ENCODE results near the gene NFKBIL1. TPM values are rescaled to one million over a fixed set of nuclear protein-coding genes. Genes with fewer than 3 reads are reported as not detected.

NFKBIL1 gene
- total RNA-seq = 25.3 and 26.9 TPM in 2 replicates

DNA sequence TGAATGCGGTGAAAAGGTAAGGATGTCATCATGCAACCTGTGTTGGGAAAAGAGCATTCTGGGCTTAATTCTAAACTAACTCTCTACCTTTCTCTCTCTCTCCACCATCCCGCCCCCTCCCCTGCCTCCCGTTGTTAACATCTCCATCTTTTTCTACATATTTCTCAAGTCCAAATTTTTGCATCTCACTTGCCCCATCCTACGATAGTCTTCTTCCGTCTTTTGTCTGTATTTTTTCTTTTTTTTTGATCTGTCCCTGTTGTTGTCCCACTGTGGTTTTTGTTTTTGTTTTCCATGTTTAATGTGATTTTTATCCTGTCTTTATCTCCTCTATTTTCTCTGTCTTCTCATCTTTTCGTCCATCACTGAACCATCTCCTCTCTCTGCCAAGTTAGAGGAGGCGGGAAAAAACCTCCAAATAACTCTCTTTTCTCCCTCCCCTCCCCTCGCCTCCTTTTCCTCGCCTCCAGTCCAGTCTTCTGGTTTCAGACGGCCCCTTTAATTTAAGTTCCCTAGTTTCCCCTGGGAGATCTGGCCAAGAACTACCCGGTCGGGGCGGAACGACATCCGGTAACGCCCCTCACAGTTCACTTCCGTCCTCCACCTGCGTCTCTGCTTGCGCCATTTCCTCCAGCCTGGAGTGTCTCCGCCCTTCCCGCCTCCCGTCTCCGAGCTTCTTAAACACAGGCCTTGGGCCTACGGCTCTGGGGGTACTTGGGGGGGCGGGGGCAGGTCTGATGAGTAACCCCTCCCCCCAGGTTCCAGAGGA is at the start of gene NFKBIL1:
Gene NFKBIL1, plus strand, starts transcription at position 651 of the 769 bp plus-strand sequence. Its CDS starts 87 bp downstream, at position 738.

GRCh38 chr6:31528821-31529328 is 18.5 kb upstream of the NFKBIL1 start, which contains the start of gene MCCD1:
Gene MCCD1 (plus strand): TSS chr6:31528962. CDS start chr6:31529015, 53 bp downstream.

GRCh38 chr6:31541658-31542521 is 5.5 kb upstream of the NFKBIL1 start, which contains the start of gene DDX39B:
Gene DDX39B (minus strand): TSS chr6:31542003. CDS start chr6:31540532, 1,471 bp downstream.

DNA sequence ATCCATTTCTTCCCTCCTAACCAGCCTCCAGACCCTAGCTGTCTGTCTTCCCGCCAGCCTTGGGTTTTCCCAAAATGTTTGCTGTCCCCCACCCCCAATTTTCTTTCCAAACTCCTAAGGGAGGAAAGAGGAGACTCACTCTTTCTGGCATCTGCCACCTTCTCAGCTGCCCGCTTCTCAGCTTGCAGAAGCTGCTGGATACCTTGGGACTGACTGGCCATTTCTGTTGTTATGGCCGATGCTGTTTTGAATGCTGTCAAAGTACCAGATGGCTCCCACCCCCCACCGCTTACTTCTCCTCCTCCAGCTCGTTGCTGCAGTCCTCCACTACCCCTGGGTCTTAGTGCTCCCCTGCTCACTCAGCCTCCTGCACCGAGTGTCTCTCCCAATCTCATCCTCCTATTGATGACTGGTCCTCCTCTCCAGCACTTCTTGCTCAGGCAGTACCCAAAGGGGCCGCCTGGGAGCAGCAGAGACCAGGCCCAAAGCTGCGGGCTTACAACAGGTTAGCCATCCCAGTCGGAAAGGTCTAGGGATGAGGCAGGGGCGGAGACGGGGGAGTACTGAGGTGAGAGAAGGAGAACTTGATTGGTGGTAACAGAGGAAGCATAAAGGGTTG is 960 bp upstream of the NFKBIL1 start, which contains the start of gene ATP6V1G2:
Gene ATP6V1G2, minus strand, starts transcription at position 270 of the 619 bp plus-strand sequence. Its CDS starts 49 bp downstream, at position 221.

GRCh38 chr6:31572041-31572911 is 24.9 kb downstream of the NFKBIL1 start, which contains the start of gene LTA:
Gene LTA (plus strand): TSS chr6:31572289. CDS start chr6:31572743, 454 bp downstream.

DNA sequence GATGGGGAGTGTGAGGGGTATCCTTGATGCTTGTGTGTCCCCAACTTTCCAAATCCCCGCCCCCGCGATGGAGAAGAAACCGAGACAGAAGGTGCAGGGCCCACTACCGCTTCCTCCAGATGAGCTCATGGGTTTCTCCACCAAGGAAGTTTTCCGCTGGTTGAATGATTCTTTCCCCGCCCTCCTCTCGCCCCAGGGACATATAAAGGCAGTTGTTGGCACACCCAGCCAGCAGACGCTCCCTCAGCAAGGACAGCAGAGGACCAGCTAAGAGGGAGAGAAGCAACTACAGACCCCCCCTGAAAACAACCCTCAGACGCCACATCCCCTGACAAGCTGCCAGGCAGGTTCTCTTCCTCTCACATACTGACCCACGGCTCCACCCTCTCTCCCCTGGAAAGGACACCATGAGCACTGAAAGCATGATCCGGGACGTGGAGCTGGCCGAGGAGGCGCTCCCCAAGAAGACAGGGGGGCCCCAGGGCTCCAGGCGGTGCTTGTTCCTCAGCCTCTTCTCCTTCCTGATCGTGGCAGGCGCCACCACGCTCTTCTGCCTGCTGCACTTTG is 28.0 kb downstream of the NFKBIL1 start, which contains the start of gene TNF:
Gene TNF, plus strand, starts transcription at position 231 of the 567 bp plus-strand sequence. Its CDS starts 177 bp downstream, at position 408.

GRCh38 chr6:31582230-31582643 is 34.8 kb downstream of the NFKBIL1 start, which contains the start of gene LTB:
Gene LTB (minus strand): TSS chr6:31582424. CDS start chr6:31582417, 7 bp downstream.

DNA sequence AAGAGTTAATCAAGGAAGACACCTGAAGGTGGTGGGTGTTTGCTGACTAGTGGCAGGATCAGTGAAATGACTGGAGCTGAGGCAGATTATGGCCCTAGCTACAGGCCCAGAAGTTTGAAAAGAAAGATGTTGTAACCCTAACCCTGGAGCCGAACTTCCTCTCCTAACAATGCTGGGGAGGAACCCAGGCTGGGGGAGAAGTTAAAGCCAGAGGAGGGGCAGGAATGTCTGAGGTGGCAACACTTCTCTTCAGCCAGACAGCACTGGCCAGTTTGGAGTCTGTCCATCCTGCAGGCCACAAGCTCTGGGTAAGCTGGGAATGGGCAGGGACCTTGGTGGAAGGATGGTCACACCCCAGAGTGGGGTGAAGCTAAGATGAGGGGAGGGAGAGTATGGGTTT is 38.6 kb downstream of the NFKBIL1 start, which contains the start of gene LST1:
Gene LST1, plus strand, starts transcription at position 270 of the 400 bp plus-strand sequence. CDS start 1,023 bp downstream, outside the sequence.

Other genes with a start within 250 kb of the NFKBIL1 start
- 42.2 and 164 TPM in 2 replicates for gene HLA-B, start 190.4 kb upstream of the NFKBIL1 start, total RNA-seq
- gene MICA, start 144.0 kb upstream of the NFKBIL1 start, total RNA-seq = 37.1 and 59.1 TPM in 2 replicates
- gene MICB, start 49.5 kb upstream of the NFKBIL1 start, total RNA-seq = 23.4 and 50.3 TPM in 2 replicates
- not detected in 2 replicates for gene MCCD1, start 18.6 kb upstream of the NFKBIL1 start, total RNA-seq
- 354 and 456 TPM in 2 replicates for gene DDX39B, start 5.6 kb upstream of the NFKBIL1 start, total RNA-seq
- gene ATP6V1G2, start 1.0 kb upstream of the NFKBIL1 start, total RNA-seq = 0.97 and 2.0 TPM in 2 replicates
- gene LTA, start 24.7 kb downstream of the NFKBIL1 start, total RNA-seq = not detected in 2 replicates
- gene TNF, start 28.0 kb downstream of the NFKBIL1 start, total RNA-seq = under 0.01 TPM in 1 of 2 replicates, not detected in the other
- gene LTB, start 34.8 kb downstream of the NFKBIL1 start, total RNA-seq = 3.2 and 6.7 TPM in 2 replicates
- gene LST1, start 38.7 kb downstream of the NFKBIL1 start, total RNA-seq = 0.32 TPM in 1 of 2 replicates, not detected in the other
- not detected in 2 replicates for gene NCR3, start 45.4 kb downstream of the NFKBIL1 start, total RNA-seq
- gene AIF1, start 67.6 kb downstream of the NFKBIL1 start, total RNA-seq = not detected in 2 replicates
- gene PRRC2A, start 73.1 kb downstream of the NFKBIL1 start, total RNA-seq = 22.2 and 24.0 TPM in 2 replicates
- gene BAG6, start 105.1 kb downstream of the NFKBIL1 start, total RNA-seq = 90.4 and 110 TPM in 2 replicates
- gene APOM, start 108.3 kb downstream of the NFKBIL1 start, total RNA-seq = 0.30 TPM in 1 of 2 replicates, not detected in the other
- gene C6orf47, start 113.2 kb downstream of the NFKBIL1 start, total RNA-seq = 18.8 and 21.1 TPM in 2 replicates
- 10.2 and 10.7 TPM in 2 replicates for gene GPANK1, start 117.4 kb downstream of the NFKBIL1 start, total RNA-seq
- gene CSNK2B, start 118.5 kb downstream of the NFKBIL1 start, total RNA-seq = 84.3 and 95.2 TPM in 2 replicates
- 0.97 and 1.7 TPM in 2 replicates for gene LY6G5B, start 122.4 kb downstream of the NFKBIL1 start, total RNA-seq
- under 0.01 and 2.7 TPM in 2 replicates for gene LY6G5C, start 133.5 kb downstream of the NFKBIL1 start, total RNA-seq
- 41.3 and 51.1 TPM in 2 replicates for gene ABHD16A, start 155.7 kb downstream of the NFKBIL1 start, total RNA-seq
- gene LY6G6F, start 159.3 kb downstream of the NFKBIL1 start, total RNA-seq = not detected in 2 replicates
- not detected in 2 replicates for gene LY6G6D, start 167.7 kb downstream of the NFKBIL1 start, total RNA-seq
- not detected in 2 replicates for gene LY6G6C, start 174.1 kb downstream of the NFKBIL1 start, total RNA-seq
- gene MPIG6B, start 175.8 kb downstream of the NFKBIL1 start, total RNA-seq = not detected in 2 replicates
- gene DDAH2, start 181.7 kb downstream of the NFKBIL1 start, total RNA-seq = 68.5 and 79.6 TPM in 2 replicates
- 865 and 1,138 TPM in 2 replicates for gene CLIC1, start 188.9 kb downstream of the NFKBIL1 start, total RNA-seq
- 7.1 and 7.9 TPM in 2 replicates for gene MSH5, start 192.4 kb downstream of the NFKBIL1 start, total RNA-seq
- gene SAPCD1, start 215.0 kb downstream of the NFKBIL1 start, total RNA-seq = 0.65 TPM in 1 of 2 replicates, not detected in the other
- not detected in 2 replicates for gene VWA7, start 229.7 kb downstream of the NFKBIL1 start, total RNA-seq
- 50.3 and 57.1 TPM in 2 replicates for gene VARS1, start 248.1 kb downstream of the NFKBIL1 start, total RNA-seq

Data from epithelial cell of umbilical artery (primary cell).